HL-60/S4 treated with phorbol 12-myristate 13-acetate at 8.2 ng/mL for 4 days and 3 days (cell line): ENCODE results near the gene ZSWIM6.

Experiments
- in situ Hi-C: fragments of 300-500 bp; cut with MboI; formaldehyde crosslinking; loops from 2 replicates; pipeline ENCODE4 v1.15.0; 2022; ENCODE audit warnings: low sequenced_read_pairs

The ZSWIM6 gene

GRCh38 chr5:61525512-61526206 is 193.6 kb downstream of the ZSWIM6 start:
- in situ Hi-C loops: no loop called here

- in situ Hi-C loops: no loop called here
Observed at GRCh38 chr5:61526207-61526519, 194.1 kb downstream of the ZSWIM6 start.

GRCh38 chr5:61532983-61533382 is 200.9 kb downstream of the ZSWIM6 start:
- in situ Hi-C loops: no loop called here

GRCh38 chr5:61534481-61535267 is 202.6 kb downstream of the ZSWIM6 start:
- in situ Hi-C loops: no loop called here

GRCh38 chr5:61535828-61536227 is 203.8 kb downstream of the ZSWIM6 start:
- in situ Hi-C loops: no loop called here

GRCh38 chr5:61536922-61537321 is 204.9 kb downstream of the ZSWIM6 start:
- in situ Hi-C loops: no loop called here

- in situ Hi-C loops: no loop called here
Observed at GRCh38 chr5:61538722-61539501, 206.9 kb downstream of the ZSWIM6 start.

- in situ Hi-C loops: no loop called here
Observed at GRCh38 chr5:61549530-61549929, 217.5 kb downstream of the ZSWIM6 start.

- in situ Hi-C loops: no loop called here
Observed at GRCh38 chr5:61551637-61552313, 219.7 kb downstream of the ZSWIM6 start.

- in situ Hi-C loops: no loop called here
Observed at GRCh38 chr5:61559146-61559545, 227.1 kb downstream of the ZSWIM6 start.

GRCh38 chr5:61559722-61560121 is 227.7 kb downstream of the ZSWIM6 start:
- in situ Hi-C loops: no loop called here

GRCh38 chr5:61563401-61563800 is 231.3 kb downstream of the ZSWIM6 start:
- in situ Hi-C loops: no loop called here

GRCh38 chr5:61567337-61567736 is 235.3 kb downstream of the ZSWIM6 start:
- in situ Hi-C loops: no loop called here

- in situ Hi-C loops: no loop called here
Observed at GRCh38 chr5:61569353-61569752, 237.3 kb downstream of the ZSWIM6 start.

GRCh38 chr5:61570767-61571166 is 238.7 kb downstream of the ZSWIM6 start:
- in situ Hi-C loops: no loop called here

- in situ Hi-C loops: no loop called here
Observed at GRCh38 chr5:61572959-61573358, 240.9 kb downstream of the ZSWIM6 start.

- in situ Hi-C loops: no loop called here
Observed at GRCh38 chr5:61575103-61575502, 243.0 kb downstream of the ZSWIM6 start.

- in situ Hi-C loops: no loop called here
Observed at GRCh38 chr5:61575581-61575980, 243.5 kb downstream of the ZSWIM6 start.

GRCh38 chr5:61576556-61576955 is 244.5 kb downstream of the ZSWIM6 start:
- in situ Hi-C loops: no loop called here

GRCh38 chr5:61578858-61579503 is 246.9 kb downstream of the ZSWIM6 start:
- in situ Hi-C loops: no loop called here
